Parathyroid adenoma (tissue), 2 donors: ENCODE results near the gene GNG13.
A peak's percentile ranks its signal among the peaks of the same experiment; 100 is the strongest.

Experiments used
- H2AFZ ChIP-seq: fragments of 300-600 bp; sonication (generic); one replicate; pipeline ENCODE4 v1.7.0; 2017; ENCODE audit warnings: antibody characterized with exemption, mild to moderate bottlenecking
- H3K27ac ChIP-seq: fragments of 300-600 bp; sonication (generic); one replicate; pipeline ENCODE4 v1.7.0; 2017
- H3K27me3 ChIP-seq: fragments of 300-600 bp; sonication (generic); one replicate; pipeline ENCODE4 v1.7.0; 2017; ENCODE audit warnings: low read length; ENCODE audit not compliant: control insufficient read depth, insufficient read depth
- H3K36me3 ChIP-seq: fragments of 300-600 bp; sonication (generic); one replicate; pipeline ENCODE4 v1.7.0; 2017; ENCODE audit warnings: low read length; ENCODE audit not compliant: control insufficient read depth, insufficient read depth
- H3K4me1 ChIP-seq: fragments of 300-600 bp; sonication (generic); one replicate; pipeline ENCODE4 v1.7.0; 2017; ENCODE audit warnings: control low read depth
- H3K4me2 ChIP-seq: fragments of 300-600 bp; sonication (generic); one replicate; pipeline ENCODE4 v1.7.0; 2017; ENCODE audit warnings: low read length
- H3K4me3 ChIP-seq: fragments of 300-600 bp; sonication (generic); one replicate; pipeline ENCODE4 v1.7.0; 2017; ENCODE audit warnings: low read depth, low read length
- H3K79me2 ChIP-seq: fragments of 300-600 bp; sonication (generic); one replicate; pipeline ENCODE4 v1.7.0; 2017; ENCODE audit warnings: control low read depth
- H3K9ac ChIP-seq: fragments of 300-600 bp; sonication (generic); one replicate; pipeline ENCODE4 v1.7.0; 2017; ENCODE audit warnings: mild to moderate bottlenecking
- H3K9me3 ChIP-seq: fragments of 300-600 bp; sonication (generic); one replicate; pipeline ENCODE4 v1.7.0; 2017; ENCODE audit warnings: low read length; ENCODE audit not compliant: control insufficient read depth
- CTCF ChIP-seq: fragments of 300-600 bp; sonication (generic); IDR thresholded peaks from one replicate; pipeline ENCODE4 v1.7.0; 2017; ENCODE audit warnings: antibody characterized with exemption, mild to moderate bottlenecking
- donor health status: primary hyperparathyroidism.

Gene GNG13

GRCh38 chr16:789191-789850 lies 11.2 kb downstream of the GNG13 start:
- H3K36me3 ChIP-seq: no peaks in the 10 kb centered on the region
- H3K4me3 ChIP-seq: no peak overlapping the region
- peak overlapping the region; percentile 75 for H3K4me2 ChIP-seq
- H2AFZ ChIP-seq: no peak overlapping the region
- H3K79me2 ChIP-seq: no peaks in the 10 kb centered on the region
- H3K4me1 ChIP-seq: peaks cover 7% of the 10 kb centered on the region
- H3K9me3 ChIP-seq: no peaks in the 10 kb centered on the region
- H3K9ac ChIP-seq: no peak overlapping the region
- H3K27me3 ChIP-seq: no peaks in the 10 kb centered on the region
- no peak for TF ChIP-seq CTCF
- H3K27ac ChIP-seq: no peak overlapping the region

GRCh38 chr16:788399-789126 lies 12.0 kb downstream of the GNG13 start, which contains the start of gene CHTF18:
Gene CHTF18 (plus strand): TSS chr16:788620. CDS start chr16:788685, 65 bp downstream.
- Histone ChIP-seq H3K79me2 (no peaks in the 10 kb centered on the region), H3K9me3 (no peaks in the 10 kb centered on the region), H3K9ac (peak within 1 kb of the TSS; percentile 53), H3K27me3 (no peaks in the 10 kb centered on the region), H3K4me2 (peak within 1 kb of the TSS; percentile 98), H3K36me3 (no peaks in the 10 kb centered on the region), H2AFZ (peak within 1 kb of the TSS; percentile 93), H3K4me3 (peak within 1 kb of the TSS; percentile 64), H3K27ac (no peak within 1 kb of the TSS), H3K4me1 (peaks cover 7% of the 10 kb centered on the region)
- no peak for TF ChIP-seq CTCF

DNA sequence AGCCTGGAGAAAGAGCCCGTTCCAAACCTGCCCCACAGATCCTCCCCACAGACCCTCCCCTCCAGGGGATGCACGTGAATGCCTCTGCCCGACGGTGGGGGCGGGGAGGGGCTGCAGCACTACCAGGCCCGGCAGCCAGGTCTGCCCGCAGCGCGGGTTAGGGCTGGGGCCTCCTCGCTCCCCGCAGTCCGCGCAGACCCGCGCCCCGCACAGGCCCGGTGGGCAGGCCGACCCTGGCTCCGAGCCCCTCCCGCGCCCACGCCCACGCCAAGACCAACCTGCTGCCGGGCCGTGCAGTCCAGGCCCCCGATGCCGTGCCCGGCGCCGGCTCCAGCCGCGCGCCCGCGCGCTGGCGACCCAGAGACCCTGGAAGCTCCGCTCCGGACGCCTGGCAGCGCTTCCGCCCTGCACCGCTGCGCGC lies 12.5 kb downstream of the GNG13 start, which contains the start of gene RPUSD1:
Gene RPUSD1, minus strand, starts transcription at position 404 of the 421 bp plus-strand sequence. CDS start 644 bp downstream, outside the sequence.
- Histone ChIP-seq H3K9ac (peak within 1 kb of the TSS; percentile 53), H2AFZ (peak within 1 kb of the TSS; percentile 93), H3K36me3 (no peaks in the 10 kb centered on the region), H3K79me2 (no peaks in the 10 kb centered on the region), H3K4me2 (peak within 1 kb of the TSS; percentile 98), H3K9me3 (no peaks in the 10 kb centered on the region), H3K4me3 (peak within 1 kb of the TSS; percentile 64), H3K4me1 (peaks cover 7% of the 10 kb centered on the region), H3K27ac (no peak within 1 kb of the TSS), H3K27me3 (no peaks in the 10 kb centered on the region)
- no peak for TF ChIP-seq CTCF

DNA sequence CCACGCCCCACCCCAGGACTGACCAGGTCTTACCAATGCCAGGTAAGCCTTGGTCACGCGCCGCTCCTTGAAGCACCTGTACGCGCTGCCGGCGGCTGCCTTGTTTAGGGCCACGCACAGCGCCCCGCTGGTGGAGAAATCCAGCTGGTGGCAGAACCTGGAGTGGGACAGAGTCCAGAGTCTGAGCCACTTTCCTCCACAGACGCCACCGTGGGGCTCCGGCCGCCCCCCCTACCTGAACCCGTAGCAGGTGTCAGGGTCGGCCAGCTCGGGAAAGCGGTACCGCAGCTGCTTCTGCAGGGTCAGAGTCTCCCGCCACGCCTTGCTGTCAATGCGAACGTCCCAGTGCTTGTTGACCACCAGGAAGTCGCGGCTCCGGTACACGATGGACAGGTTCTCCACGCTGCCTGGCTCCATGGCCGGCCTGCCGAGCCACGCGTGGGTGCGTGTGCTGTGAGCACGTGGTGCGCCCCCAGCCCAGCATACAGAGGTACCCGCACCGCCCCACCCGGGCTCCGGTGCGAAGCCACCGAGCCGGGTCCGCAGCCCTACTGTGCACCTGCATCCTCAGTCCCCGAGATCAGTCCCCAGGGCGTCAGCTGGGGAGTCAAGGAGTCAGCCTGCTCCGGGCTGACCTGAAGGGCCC lies 13.1 kb downstream of the GNG13 start:
- Histone ChIP-seq H3K9ac (peak overlapping the region; percentile 53), H3K36me3 (no peaks in the 10 kb centered on the region), H3K9me3 (no peaks in the 10 kb centered on the region), H3K79me2 (no peaks in the 10 kb centered on the region), H2AFZ (peak overlapping the region; percentile 72), H3K27me3 (no peaks in the 10 kb centered on the region), H3K4me1 (peaks cover 7% of the 10 kb centered on the region), H3K4me2 (peak overlapping the region; percentile 98), H3K4me3 (peak overlapping the region; percentile 64), H3K27ac (no peak overlapping the region)
- TF ChIP-seq CTCF: no peak
